H1 (cell line): ENCODE data around the gene OR2A25. TPM values are rescaled to one million over a fixed set of nuclear protein-coding genes. Genes with fewer than 3 reads are reported as not detected.

ENCODE experiments used
- RFX5 ChIP-seq: IDR thresholded peaks from 2 replicates; pipeline ENCODE4 v1.6.1; 2011; ENCODE audit warnings: low read depth, low read length, improper control_type of control experiment, borderline replicate concordance
- YY1 ChIP-seq: IDR thresholded peaks from 2 replicates; pipeline ENCODE4 v1.6.1; 2011; ENCODE audit warnings: low read depth, mild to moderate bottlenecking, low read length
- polyA plus RNA-seq, 7 experiments: library from polyadenylated mRNA; depleted of rRNA in 3 of 7; stranded (reverse) in 5 of 7; unstranded in 2 of 7; fragments of >200 nt in 5 of 7; fragments of 200-250 nt in 2 of 7; gene quantifications; 1 replicate in 5 of 7; 2 replicates in 1 of 7; 4 replicates in 1 of 7; pipeline versions ENCODE4 v1.2.1 to v1.2.3, GENCODE V29; 2011 to 2013; ENCODE audit warnings: missing spikeins in 2 of 7, mixed read lengths in 2 of 7
- total RNA-seq: library from RNA; stranded (reverse); fragmentation: NEBNext Ultra II Directional; extraction: Animal tissue kit (Norgen Biotek cat#: 25700); gene quantifications from 2 replicates; pipeline ENCODE4 v1.2.1, GENCODE V29; 2021
- TF ChIP-seq, protein P1 (sequence below): fragments of 300-600 bp; sonication (generic); IDR thresholded peaks from 2 replicates; pipeline ENCODE4 v1.7.1; 2012; ENCODE audit warnings: low read length, moderate library complexity, mild to moderate bottlenecking, inconsistent platforms; ENCODE audit not compliant: insufficient replicate concordance

The OR2A25 gene
- total and polyA plus RNA-seq, 2 of the 8 experiments (the other 6 are each of a cell fraction or from before 2014, with no cell fraction given), result not detected

DNA sequence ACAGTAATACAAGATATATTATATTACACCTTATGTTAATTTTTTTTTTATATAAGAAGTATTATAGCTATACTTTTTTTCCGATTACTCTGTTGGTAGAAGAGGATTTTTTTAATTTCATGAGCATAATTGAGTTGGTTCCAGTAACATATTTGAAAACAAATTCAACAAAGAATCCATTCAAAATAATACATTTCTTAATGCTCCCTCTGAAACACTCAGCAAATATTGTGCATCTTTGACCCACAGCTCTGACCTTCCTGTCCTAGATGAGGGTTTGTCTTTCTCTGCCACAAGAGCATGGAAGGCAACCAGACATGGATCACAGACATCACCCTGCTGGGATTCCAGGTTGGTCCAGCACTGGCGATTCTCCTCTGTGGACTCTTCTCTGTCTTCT is 39.7 kb downstream of the OR2A25 start, which contains the start of gene OR2A2 (continued):
- TF ChIP-seq, protein P1, sequence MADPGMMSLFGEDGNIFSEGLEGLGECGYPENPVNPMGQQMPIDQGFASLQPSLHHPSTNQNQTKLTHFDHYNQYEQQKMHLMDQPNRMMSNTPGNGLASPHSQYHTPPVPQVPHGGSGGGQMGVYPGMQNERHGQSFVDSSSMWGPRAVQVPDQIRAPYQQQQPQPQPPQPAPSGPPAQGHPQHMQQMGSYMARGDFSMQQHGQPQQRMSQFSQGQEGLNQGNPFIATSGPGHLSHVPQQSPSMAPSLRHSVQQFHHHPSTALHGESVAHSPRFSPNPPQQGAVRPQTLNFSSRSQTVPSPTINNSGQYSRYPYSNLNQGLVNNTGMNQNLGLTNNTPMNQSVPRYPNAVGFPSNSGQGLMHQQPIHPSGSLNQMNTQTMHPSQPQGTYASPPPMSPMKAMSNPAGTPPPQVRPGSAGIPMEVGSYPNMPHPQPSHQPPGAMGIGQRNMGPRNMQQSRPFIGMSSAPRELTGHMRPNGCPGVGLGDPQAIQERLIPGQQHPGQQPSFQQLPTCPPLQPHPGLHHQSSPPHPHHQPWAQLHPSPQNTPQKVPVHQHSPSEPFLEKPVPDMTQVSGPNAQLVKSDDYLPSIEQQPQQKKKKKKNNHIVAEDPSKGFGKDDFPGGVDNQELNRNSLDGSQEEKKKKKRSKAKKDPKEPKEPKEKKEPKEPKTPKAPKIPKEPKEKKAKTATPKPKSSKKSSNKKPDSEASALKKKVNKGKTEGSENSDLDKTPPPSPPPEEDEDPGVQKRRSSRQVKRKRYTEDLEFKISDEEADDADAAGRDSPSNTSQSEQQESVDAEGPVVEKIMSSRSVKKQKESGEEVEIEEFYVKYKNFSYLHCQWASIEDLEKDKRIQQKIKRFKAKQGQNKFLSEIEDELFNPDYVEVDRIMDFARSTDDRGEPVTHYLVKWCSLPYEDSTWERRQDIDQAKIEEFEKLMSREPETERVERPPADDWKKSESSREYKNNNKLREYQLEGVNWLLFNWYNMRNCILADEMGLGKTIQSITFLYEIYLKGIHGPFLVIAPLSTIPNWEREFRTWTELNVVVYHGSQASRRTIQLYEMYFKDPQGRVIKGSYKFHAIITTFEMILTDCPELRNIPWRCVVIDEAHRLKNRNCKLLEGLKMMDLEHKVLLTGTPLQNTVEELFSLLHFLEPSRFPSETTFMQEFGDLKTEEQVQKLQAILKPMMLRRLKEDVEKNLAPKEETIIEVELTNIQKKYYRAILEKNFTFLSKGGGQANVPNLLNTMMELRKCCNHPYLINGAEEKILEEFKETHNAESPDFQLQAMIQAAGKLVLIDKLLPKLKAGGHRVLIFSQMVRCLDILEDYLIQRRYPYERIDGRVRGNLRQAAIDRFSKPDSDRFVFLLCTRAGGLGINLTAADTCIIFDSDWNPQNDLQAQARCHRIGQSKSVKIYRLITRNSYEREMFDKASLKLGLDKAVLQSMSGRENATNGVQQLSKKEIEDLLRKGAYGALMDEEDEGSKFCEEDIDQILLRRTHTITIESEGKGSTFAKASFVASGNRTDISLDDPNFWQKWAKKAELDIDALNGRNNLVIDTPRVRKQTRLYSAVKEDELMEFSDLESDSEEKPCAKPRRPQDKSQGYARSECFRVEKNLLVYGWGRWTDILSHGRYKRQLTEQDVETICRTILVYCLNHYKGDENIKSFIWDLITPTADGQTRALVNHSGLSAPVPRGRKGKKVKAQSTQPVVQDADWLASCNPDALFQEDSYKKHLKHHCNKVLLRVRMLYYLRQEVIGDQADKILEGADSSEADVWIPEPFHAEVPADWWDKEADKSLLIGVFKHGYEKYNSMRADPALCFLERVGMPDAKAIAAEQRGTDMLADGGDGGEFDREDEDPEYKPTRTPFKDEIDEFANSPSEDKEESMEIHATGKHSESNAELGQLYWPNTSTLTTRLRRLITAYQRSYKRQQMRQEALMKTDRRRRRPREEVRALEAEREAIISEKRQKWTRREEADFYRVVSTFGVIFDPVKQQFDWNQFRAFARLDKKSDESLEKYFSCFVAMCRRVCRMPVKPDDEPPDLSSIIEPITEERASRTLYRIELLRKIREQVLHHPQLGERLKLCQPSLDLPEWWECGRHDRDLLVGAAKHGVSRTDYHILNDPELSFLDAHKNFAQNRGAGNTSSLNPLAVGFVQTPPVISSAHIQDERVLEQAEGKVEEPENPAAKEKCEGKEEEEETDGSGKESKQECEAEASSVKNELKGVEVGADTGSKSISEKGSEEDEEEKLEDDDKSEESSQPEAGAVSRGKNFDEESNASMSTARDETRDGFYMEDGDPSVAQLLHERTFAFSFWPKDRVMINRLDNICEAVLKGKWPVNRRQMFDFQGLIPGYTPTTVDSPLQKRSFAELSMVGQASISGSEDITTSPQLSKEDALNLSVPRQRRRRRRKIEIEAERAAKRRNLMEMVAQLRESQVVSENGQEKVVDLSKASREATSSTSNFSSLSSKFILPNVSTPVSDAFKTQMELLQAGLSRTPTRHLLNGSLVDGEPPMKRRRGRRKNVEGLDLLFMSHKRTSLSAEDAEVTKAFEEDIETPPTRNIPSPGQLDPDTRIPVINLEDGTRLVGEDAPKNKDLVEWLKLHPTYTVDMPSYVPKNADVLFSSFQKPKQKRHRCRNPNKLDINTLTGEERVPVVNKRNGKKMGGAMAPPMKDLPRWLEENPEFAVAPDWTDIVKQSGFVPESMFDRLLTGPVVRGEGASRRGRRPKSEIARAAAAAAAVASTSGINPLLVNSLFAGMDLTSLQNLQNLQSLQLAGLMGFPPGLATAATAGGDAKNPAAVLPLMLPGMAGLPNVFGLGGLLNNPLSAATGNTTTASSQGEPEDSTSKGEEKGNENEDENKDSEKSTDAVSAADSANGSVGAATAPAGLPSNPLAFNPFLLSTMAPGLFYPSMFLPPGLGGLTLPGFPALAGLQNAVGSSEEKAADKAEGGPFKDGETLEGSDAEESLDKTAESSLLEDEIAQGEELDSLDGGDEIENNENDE, result no peak
- TF ChIP-seq RFX5 (no peak), YY1 (no peak)
